Measurements from ENCODE around the gene CAPZA1. TPM values are rescaled to one million over a fixed set of nuclear protein-coding genes. Genes with fewer than 3 reads are reported as not detected.

Gene CAPZA1
- 10 to 100 TPM; 24.2 to 39.1 (median 33.1) TPM for total RNA-seq
- polyA plus RNA-seq: 10 to 100 TPM; 14.8 to 73.3 (median 58.2) TPM
- long read RNA-seq, donor 1, transcript CAPZA1-201 (10 exons, 3,020 nt): major isoform, 27 of 28 reads
- long read RNA-seq, donor 1, partial matches to known transcripts: 0 of 28 reads
- long read RNA-seq, donor 1, other reads (novel, unspliced or antisense): 1 of 28 reads
- long read RNA-seq, donor 2, transcript CAPZA1-201 (10 exons, 3,020 nt): major isoform, 22 of 33 reads
- long read RNA-seq, donor 2, partial matches to known transcripts: 1 of 33 reads
- long read RNA-seq, donor 2, other reads (novel, unspliced or antisense): 10 of 33 reads

DNA sequence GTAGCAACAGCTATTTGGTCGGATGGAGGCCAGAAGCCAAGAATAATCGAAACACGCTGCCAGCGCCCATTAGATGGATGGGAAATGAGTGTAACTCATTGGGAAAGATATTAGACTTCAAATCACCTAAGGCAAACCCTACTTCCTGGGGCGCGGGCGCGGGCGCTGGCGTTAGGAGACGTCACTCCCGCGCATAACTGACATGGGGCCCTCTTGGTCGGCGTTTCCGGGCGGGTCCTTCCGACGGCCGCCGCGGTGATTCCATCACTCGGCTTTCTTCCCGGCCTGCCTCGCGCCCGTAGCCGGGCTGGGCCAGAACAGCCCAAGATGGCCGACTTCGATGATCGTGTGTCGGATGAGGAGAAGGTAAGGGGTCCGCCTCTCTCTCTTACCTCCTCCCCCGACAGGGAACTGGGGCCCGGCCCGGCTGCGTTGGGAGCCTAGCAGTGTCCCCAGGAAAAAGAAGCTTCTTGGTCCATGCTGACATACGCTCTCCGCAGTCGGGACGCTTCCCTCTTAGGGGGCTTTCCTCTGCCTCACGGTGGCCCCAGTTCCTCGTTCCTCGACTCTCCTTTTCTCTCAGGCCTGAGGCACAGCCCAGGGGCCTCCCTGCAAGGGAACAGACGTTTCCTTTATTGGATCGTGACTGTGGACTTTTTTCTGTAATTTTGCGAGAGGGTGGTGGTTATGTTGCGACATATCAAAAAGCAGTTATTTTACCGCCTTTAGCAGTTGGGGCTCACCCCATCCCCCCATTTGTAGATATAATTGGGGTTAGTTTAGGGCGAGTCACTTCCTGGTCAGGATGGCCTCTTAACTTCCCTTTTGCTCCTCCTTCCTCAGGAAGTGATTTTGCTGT lies at the start of gene CAPZA1:
Gene CAPZA1, plus strand, starts transcription at position 315 of the 859 bp plus-strand sequence. Its CDS starts 13 bp downstream, at position 328.
- peaks cover 0 to 20% of the 10 kb centered on the region in 2 donors for H3K36me3 ChIP-seq (ENCODE audit: insufficient read depth in 1 of 2, low read depth in 1 of 2)
- H3K27me3 ChIP-seq (ENCODE audit: insufficient read depth in 3 of 3, low read length in 2 of 3): no peaks in the 10 kb centered on the region
- ATAC-seq (peak; percentile 95 to 96 (median 95)), DNase-seq (peak; percentile 92 to 96)
- no peaks in the 10 kb centered on the region for H3K9me3 ChIP-seq
- 0 to 1% (median 1%) methylated on average over 46 to 50 of the region's 50 CpGs for WGBS, 3 donors
- H3K4me3 ChIP-seq: peak within 1 kb of the TSS; percentile 88
- TF ChIP-seq, protein P1, sequence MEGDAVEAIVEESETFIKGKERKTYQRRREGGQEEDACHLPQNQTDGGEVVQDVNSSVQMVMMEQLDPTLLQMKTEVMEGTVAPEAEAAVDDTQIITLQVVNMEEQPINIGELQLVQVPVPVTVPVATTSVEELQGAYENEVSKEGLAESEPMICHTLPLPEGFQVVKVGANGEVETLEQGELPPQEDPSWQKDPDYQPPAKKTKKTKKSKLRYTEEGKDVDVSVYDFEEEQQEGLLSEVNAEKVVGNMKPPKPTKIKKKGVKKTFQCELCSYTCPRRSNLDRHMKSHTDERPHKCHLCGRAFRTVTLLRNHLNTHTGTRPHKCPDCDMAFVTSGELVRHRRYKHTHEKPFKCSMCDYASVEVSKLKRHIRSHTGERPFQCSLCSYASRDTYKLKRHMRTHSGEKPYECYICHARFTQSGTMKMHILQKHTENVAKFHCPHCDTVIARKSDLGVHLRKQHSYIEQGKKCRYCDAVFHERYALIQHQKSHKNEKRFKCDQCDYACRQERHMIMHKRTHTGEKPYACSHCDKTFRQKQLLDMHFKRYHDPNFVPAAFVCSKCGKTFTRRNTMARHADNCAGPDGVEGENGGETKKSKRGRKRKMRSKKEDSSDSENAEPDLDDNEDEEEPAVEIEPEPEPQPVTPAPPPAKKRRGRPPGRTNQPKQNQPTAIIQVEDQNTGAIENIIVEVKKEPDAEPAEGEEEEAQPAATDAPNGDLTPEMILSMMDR (IDR thresholded peaks at IDR 0.05): no peak
- peaks cover 50% of the 10 kb centered on the region for H3K4me1 ChIP-seq
- intact Hi-C loops (cut with DNase I): loop anchor here (2.0 to 10.0 kb wide), 5 partner anchors 87 to 455 kb away; partner anchors contain the start of genes RHOC (in 2 of the 2) and LRIG2 (in 1 of the 2)
- peak within 1 kb of the TSS; percentile 96 for H3K27ac ChIP-seq

DNA sequence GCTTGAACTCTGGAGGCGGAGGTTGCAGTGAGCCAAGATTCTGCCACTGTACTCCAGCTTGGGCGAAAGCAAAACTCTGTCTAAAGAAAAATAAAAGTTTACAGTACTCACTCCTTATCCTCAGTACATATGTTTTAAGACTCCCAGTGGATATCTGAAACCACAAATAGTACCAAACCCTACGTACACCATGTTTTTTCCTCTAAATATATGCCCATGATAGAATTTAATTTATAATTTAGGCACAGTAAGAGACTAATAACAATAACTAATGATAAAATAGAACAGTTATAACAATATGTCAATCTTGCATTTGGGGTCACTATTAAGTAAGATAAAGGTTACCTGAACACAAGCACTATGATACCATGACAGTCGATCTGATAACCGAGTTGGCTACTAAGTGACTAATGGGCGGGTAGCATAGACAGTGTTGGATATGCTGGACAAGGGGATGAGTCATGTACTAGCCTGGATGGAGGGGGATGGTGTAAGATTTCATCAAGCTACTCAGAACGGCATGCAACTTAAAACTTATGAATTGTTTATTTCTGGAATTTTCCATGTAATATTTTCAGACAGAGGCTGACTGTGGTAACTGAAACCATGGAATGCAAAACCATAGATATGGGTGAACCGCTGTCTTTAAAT lies 44.4 kb upstream of the CAPZA1 start:
- no peaks in the 10 kb centered on the region for H3K27me3 ChIP-seq (ENCODE audit: insufficient read depth in 3 of 3, low read length in 2 of 3)
- WGBS, 3 donors: 90 to 92% (median 92%) methylated on average over 8 of the region's 8 CpGs

DNA sequence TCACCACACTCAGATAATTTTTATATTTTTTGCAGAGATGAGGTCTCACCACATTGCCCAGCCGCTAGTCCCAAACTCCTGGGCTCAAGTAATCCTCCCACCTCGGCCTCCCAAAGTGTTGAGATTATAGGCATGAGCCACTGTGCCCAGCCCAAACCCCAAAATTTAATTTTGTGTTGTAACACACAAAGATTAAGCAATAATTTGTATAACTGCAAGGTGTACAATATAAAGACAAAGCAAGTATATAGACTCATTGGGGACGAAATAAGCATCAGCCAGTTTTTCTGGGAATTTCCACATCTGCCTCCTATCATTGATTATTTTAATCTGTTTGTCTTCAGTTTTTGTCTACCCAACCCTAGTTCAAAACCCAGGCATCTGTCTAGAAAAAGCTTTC lies 43.4 kb upstream of the CAPZA1 start:
- Histone ChIP-seq H3K27me3 (ENCODE audit: insufficient read depth in 3 of 3, low read length in 2 of 3) (no peaks in the 10 kb centered on the region), H3K27ac (no peak overlapping the region), H3K36me3 (ENCODE audit: insufficient read depth in 1 of 2, low read depth in 1 of 2) (peaks cover 12 to 99% of the 10 kb centered on the region in 2 donors), H3K4me3 (no peak overlapping the region), H3K4me1 (no peaks in the 10 kb centered on the region), H3K9me3 (no peaks in the 10 kb centered on the region)
- 97 to 98% (median 97%) methylated on average over 3 of the region's 3 CpGs for WGBS, 3 donors
- intact Hi-C loops (cut with DNase I): no loop called here
- ATAC-seq: no peak
- no peak for DNase-seq
- TF ChIP-seq, protein P1 (IDR thresholded peaks at IDR 0.05): no peak

More for the DNA sequence above, 44.4 kb upstream of the CAPZA1 start:
- H3K4me1 ChIP-seq: no peaks in the 10 kb centered on the region
- peak; percentile 71 to 98 (median 88) for ATAC-seq
- H3K4me3 ChIP-seq: no peak overlapping the region
- intact Hi-C loops (cut with DNase I): no loop called here
- TF ChIP-seq, protein P1 (IDR thresholded peaks at IDR 0.05): no peak
- no peak overlapping the region for H3K27ac ChIP-seq
- no peaks in the 10 kb centered on the region for H3K9me3 ChIP-seq
- peaks cover 8 to 96% of the 10 kb centered on the region in 2 donors for H3K36me3 ChIP-seq (ENCODE audit: insufficient read depth in 1 of 2, low read depth in 1 of 2)
- DNase-seq: no peak

DNA sequence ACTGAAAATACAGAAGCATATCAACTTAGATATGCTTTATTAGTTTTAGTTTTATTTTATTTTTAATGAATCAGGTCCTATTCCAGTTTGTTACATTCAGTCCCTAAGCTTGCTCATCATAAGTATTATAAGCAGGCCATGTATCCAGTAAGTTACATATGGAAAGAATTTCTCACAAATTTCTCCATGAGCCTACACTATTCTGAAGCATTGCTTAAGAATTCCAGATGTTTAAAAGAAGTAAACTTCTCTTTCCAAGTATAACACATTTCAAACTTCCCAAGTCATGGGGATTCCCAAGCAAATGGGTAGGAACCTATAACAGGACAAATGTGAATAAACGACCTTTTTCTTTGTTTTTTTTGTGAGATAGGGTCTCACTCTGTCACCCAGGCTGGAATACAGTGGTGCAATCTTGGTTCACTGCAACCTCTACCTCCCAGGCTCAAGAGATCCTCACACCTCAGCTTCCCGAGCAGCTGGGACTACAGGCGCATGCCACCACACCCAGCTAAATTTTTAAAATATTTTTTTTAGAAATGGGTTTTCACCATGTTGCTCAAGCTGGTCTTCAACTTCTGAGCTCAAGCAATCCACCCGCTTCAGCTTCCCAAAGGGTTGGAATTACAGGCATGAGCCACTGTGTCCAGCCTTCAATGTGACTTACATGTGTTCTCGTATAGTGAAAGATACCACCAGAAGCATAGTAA lies 39.7 kb upstream of the CAPZA1 start:
- H3K4me1 ChIP-seq: no peaks in the 10 kb centered on the region
- TF ChIP-seq, protein P1 (IDR thresholded peaks at IDR 0.05): no peak
- DNase-seq (no peak), ATAC-seq (no peak)
- 89 to 93% (median 92%) methylated on average over 5 of the region's 5 CpGs for WGBS, 3 donors
- H3K27ac ChIP-seq: no peak overlapping the region
- no peaks in the 10 kb centered on the region for H3K9me3 ChIP-seq
- H3K36me3 ChIP-seq (ENCODE audit: insufficient read depth in 1 of 2, low read depth in 1 of 2): peaks cover 11 to 99% of the 10 kb centered on the region in 2 donors
- intact Hi-C loops (cut with DNase I): no loop called here
- H3K4me3 ChIP-seq: no peak overlapping the region
- H3K27me3 ChIP-seq (ENCODE audit: insufficient read depth in 3 of 3, low read length in 2 of 3): no peaks in the 10 kb centered on the region

All from psoas muscle (tissue), 8 donors.